ENCODE measurements around the gene PRMT5.
A peak's percentile ranks its signal among the peaks of the same experiment; 100 is the strongest.

Gene PRMT5

DNA sequence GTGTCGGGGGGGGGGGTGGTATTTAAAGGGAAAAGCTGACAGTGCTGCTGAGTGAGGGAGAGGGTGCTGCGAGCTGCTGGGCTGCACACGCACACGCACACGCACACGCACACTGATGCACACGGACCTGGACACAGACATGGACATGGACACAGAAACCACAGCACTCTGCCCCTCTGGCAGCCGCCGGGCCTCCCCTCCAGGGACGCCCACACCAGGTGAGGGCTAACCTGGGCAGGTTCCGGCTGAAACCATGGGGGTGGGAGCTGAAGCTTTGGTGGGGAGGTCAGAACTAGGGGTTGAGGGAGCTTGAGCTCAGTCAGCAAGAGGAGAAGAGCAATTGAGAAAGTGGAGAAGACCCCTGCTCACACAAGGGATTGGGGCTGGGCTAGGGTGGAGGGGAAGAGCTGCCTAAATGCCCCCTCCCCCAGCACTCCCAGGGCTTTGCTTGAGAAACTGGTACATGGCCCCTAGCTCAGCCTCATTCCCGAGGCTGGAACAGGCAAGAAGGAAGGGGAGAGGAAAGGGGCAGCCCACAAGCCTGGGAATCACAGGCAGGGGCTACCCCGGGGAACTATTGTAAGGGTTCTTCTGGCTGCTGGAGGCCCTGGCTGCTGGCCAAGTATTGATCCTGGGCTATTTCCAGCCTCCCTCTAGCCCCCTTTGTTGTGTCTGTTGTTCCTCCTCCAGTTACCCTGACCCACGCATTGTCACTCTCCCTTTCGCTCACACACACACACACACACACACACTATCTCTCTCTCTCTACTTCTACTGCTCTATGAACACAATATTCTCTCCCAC lies 45.8 kb downstream of the PRMT5 start, which contains the start of gene REM2:
TSS of gene REM2 (plus strand) at position 50 of the 804 bp plus-strand sequence. CDS start at position 116, 66 bp downstream.
- TF ChIP-seq, protein P1, sequence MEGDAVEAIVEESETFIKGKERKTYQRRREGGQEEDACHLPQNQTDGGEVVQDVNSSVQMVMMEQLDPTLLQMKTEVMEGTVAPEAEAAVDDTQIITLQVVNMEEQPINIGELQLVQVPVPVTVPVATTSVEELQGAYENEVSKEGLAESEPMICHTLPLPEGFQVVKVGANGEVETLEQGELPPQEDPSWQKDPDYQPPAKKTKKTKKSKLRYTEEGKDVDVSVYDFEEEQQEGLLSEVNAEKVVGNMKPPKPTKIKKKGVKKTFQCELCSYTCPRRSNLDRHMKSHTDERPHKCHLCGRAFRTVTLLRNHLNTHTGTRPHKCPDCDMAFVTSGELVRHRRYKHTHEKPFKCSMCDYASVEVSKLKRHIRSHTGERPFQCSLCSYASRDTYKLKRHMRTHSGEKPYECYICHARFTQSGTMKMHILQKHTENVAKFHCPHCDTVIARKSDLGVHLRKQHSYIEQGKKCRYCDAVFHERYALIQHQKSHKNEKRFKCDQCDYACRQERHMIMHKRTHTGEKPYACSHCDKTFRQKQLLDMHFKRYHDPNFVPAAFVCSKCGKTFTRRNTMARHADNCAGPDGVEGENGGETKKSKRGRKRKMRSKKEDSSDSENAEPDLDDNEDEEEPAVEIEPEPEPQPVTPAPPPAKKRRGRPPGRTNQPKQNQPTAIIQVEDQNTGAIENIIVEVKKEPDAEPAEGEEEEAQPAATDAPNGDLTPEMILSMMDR (IDR thresholded peaks at IDR 0.05; ENCODE audit: control extremely low read depth, extremely low read depth, low read depth, missing control alignments) = no peak
- POLR2A ChIA-PET = interaction anchor here (0.6 to 1.6 kb wide), 4 partner anchors 13 to 436 kb away, joined by 3 to 5 read pairs (median 3); partner anchors contain the start of gene DAD1
- CTCF ChIA-PET = interaction anchor here (0.7 to 12.3 kb wide), 10 partner anchors 8 to 312 kb away, joined by 3 to 196 read pairs (median 10); partner anchors contain the start of genes LRP10 and PRMT5
- DNase-seq (ENCODE audit: extremely low spot score) = no peak

DNA sequence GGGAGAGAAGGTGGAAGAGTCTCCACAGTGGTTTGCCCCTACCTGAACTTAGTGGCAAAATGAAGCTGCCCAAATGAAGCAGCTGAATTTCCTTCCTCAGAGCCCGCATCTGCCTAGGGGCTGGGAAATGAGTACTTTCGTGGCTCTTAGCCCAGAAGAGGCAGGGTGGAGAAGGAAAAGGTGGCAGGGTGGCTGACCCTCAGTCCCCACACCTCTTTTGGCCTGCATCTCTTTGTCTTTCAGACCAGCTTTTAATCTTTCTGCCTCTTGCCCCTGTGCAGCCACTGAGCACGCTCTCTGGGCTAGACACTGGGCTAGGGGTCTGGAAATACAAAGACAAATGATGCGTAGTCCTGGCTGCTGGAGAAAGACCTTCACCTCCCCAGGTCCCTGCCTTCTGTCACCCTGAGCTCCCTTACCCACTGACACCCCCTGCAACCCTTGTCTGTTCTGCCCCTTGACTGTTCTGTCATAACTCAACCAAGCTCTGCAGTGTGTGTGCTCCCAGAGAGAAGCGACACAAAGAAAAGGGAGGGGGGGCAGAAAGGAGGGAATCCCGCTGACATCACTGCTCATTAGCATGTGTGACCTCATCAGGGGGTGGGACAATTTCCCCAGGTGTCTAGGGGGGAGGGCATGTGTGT lies 46.5 kb downstream of the PRMT5 start:
- ChIA-PET POLR2A (interaction anchor here (0.6 to 1.6 kb wide), 3 partner anchors 13 to 435 kb away, joined by 3 to 5 read pairs (median 3); no protein-coding TSS in a partner anchor), CTCF (interaction anchor here (0.8 to 12.3 kb wide), 8 partner anchors 9 to 52 kb away, joined by 3 to 196 read pairs (median 8); partner anchors contain the start of genes LRP10 and PRMT5)
- DNase-seq (ENCODE audit: extremely low spot score) = peak; percentile 40
- TF ChIP-seq, protein P1 (IDR thresholded peaks at IDR 0.05; ENCODE audit: control extremely low read depth, extremely low read depth, low read depth, missing control alignments) = no peak

DNA sequence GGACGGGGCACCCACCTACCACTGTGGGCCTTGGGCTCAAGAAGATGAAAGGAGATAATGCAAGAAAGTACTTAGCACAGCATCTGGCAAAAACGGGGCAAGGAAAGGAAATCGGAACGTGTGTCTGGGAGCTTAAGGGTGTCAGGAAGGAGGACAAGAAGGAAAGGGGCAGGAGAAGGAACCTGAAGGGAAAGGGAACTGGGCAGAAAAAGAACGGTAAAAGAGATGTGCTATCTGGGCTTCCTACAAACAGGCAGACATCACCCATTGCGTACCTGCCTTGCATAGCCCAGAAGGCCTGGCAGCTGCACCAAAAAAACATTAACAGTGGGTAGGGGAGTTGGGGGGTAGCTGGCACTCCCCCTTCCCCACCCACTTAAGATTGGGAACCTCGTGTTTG lies 47.1 kb downstream of the PRMT5 start:
- TF ChIP-seq, protein P1 (IDR thresholded peaks at IDR 0.05; ENCODE audit: control extremely low read depth, extremely low read depth, low read depth, missing control alignments) = no peak
- DNase-seq (ENCODE audit: extremely low spot score) = no peak
- POLR2A ChIA-PET = no interaction called here
- CTCF ChIA-PET = interaction anchor here (0.8 to 12.3 kb wide), 8 partner anchors 9 to 309 kb away, joined by 3 to 196 read pairs (median 8); partner anchors contain the start of genes LRP10 and PRMT5

DNA sequence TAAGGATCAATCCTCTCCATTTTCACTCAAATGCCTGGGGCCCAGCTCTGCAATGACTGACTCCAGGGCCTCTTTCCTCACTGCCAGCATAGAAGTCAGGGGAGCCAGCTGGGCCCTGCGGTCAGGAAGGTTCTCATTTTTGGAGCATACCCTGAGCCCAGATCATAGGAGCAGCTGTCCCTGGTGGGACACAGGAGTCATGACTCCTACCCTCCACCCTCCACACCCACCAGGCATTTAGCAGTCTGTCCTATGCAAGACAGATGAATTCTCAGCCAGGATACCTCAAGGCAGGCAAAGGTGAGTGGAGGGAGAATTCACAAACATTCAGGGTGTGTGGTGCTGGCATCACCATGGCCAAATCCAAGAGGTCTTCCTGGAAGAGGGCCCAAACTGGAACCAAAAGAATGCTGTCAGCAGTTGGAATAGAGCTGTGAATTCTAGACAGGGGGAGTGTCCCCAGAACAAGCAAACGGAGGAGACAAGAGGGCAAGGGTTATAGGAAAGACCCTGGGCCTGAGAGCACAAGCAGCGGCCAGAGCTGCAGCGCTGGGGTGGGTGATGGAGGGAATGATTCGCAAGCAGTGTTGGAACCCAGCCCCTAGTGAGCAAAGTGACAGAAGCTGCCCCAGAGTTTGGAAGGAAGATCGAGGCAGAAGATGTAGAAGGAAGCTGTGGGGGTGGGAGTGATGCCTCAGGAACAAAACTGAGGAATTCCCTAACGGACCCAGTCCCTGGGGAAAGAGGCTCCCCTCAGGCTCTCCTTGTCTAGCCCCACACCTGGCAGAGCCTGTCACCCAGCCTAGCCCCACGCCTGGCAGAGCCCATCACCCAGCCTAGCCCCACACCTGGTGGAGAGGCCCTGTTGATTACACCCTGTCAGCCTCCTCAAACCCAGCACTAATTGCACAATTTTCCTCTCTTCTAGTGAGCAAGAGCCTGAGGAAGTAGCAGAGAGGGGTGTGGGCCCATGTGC lies 50.6 kb downstream of the PRMT5 start:
- no peak for DNase-seq (ENCODE audit: extremely low spot score)
- CTCF ChIA-PET = interaction anchor here (0.9 to 12.3 kb wide), 7 partner anchors 5 to 308 kb away, joined by 3 to 196 read pairs (median 4); partner anchors contain the start of genes CDH24 and LRP10
- TF ChIP-seq, protein P1 (IDR thresholded peaks at IDR 0.05; ENCODE audit: control extremely low read depth, extremely low read depth, low read depth, missing control alignments) = no peak
- POLR2A ChIA-PET = no interaction called here

DNA sequence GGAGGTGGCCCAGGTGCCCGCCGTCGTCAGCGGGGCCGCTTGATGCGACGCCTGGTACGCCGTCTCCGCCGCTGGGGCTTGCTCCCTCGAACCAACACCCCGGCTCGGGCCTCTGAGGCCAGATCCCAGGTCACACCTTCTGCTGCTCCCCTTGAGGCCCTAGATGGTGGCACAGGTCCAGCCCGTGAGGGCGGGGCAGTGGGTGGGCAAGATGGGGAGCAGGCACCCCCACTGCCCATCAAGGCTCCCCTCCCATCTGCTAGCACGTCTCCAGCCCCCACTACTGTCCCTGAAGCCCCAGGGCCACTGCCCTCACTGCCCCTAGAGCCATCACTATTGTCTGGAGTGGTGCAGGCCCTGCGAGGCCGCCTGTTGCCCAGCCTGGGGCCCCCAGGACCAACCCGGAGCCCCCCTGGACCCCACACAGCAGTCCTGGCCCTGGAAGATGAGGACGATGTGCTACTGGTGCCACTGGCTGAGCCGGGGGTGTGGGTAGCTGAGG lies 52.1 kb downstream of the PRMT5 start:
- TF ChIP-seq, protein P1 (IDR thresholded peaks at IDR 0.05; ENCODE audit: control extremely low read depth, extremely low read depth, low read depth, missing control alignments) = no peak
- POLR2A ChIA-PET = no interaction called here
- CTCF ChIA-PET = interaction anchor here (1.4 to 7.9 kb wide), 2 partner anchors 8 to 25 kb away, joined by 4 to 196 read pairs; partner anchors contain the start of gene REM2
- no peak for DNase-seq (ENCODE audit: extremely low spot score)
